ENCODE results near the gene NPS.

- TF ChIP-seq TAF1 (IDR thresholded peaks at IDR 0.05; ENCODE audit: borderline replicate concordance, insufficient read depth, low read length) = no peak
- TF ChIP-seq, protein P1, sequence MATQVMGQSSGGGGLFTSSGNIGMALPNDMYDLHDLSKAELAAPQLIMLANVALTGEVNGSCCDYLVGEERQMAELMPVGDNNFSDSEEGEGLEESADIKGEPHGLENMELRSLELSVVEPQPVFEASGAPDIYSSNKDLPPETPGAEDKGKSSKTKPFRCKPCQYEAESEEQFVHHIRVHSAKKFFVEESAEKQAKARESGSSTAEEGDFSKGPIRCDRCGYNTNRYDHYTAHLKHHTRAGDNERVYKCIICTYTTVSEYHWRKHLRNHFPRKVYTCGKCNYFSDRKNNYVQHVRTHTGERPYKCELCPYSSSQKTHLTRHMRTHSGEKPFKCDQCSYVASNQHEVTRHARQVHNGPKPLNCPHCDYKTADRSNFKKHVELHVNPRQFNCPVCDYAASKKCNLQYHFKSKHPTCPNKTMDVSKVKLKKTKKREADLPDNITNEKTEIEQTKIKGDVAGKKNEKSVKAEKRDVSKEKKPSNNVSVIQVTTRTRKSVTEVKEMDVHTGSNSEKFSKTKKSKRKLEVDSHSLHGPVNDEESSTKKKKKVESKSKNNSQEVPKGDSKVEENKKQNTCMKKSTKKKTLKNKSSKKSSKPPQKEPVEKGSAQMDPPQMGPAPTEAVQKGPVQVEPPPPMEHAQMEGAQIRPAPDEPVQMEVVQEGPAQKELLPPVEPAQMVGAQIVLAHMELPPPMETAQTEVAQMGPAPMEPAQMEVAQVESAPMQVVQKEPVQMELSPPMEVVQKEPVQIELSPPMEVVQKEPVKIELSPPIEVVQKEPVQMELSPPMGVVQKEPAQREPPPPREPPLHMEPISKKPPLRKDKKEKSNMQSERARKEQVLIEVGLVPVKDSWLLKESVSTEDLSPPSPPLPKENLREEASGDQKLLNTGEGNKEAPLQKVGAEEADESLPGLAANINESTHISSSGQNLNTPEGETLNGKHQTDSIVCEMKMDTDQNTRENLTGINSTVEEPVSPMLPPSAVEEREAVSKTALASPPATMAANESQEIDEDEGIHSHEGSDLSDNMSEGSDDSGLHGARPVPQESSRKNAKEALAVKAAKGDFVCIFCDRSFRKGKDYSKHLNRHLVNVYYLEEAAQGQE (IDR thresholded peaks at IDR 0.05; ENCODE audit: insufficient read depth in 1 of 2, low read depth in 2 of 2, low read length in 2 of 2) = no peak
Observed at GRCh38 chr10:127527320-127527719, 21.8 kb upstream of the NPS start.

Measured in PFSK-1 (cell line).